Measurements from ENCODE around the gene AGAP1. TPM values are rescaled to one million over a fixed set of nuclear protein-coding genes. Genes with fewer than 3 reads are reported as not detected.

Gene AGAP1
- total RNA-seq, 1 donor from 2014 or later = 33.7 TPM

DNA sequence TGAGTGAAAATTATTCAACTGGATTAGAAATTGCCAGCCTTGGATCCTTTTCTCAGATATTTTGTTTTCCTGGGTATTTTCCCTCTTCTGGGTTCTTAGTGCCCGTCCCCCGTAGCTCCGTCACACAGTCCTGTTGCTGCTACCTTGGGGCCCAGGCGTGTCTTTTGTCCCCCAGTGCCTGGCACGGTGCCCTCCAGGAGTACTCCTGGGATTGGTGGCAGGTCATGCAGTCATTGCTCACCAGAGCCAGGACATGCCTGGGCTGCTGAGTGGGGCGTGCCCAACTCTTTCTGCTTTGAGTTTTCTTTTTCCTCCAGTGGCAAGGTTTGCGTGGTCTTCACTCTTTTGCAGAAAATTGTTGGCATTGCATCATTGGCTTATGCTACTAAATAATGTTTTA lies 275.2 kb downstream of the AGAP1 start:
- Histone ChIP-seq H3K4me3 (ENCODE audit: low read depth, low read length) (no peak overlapping the region), H3K36me3 (ENCODE audit: control insufficient read depth, insufficient read depth, low read length) (no peaks in the 10 kb centered on the region), H3K27me3 (ENCODE audit: control insufficient read depth, insufficient read depth, low read length) (no peaks in the 10 kb centered on the region)
- no peak for DNase-seq (ENCODE audit: low read depth)
- TF ChIP-seq CTCF (IDR thresholded peaks at IDR 0.05; ENCODE audit: insufficient read depth, low read length, poor library complexity, severe bottlenecking) = no peak

DNA sequence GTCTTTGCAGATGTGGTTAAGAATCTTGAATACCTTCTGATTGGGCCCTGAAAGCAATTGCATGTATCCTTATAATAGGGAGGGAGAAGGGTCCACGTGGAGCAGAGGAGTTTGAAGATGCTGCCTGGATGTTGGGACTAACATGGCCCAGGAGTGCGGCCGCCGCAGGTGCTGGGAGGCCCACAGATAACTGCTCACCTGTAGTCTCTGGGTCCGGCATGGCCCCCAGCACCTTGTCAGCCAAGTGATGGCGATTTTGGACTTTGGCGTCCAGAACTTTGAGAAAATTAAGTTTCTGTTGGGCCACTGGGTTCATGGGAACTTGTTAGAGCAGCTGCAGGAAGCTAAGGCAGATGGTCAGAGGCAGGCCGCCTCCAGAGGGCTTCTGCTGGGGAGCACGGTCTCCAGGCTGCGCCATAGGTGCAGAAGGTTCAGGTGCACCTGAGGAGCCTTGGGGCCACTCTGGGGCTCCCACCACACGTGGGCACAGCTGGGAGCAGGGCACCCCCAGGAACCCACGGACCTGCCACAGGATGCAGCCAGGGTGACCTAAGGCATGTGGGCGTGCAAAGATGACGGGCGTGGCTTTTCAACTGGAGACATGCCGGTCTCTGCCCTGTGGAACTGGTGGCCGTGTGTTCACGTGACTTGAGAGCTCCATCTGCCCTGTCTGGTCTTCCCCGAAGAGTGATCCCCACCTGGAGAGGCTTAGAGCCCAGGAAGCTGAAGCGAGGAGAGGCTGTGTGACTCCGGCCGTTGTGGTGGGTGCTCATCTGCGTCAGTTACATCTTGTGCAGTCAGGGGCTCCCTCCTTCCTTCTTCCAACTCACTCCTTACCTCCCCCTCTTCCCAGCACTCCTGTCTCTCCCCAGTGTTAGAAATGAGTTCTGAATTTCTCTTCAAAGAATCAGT lies 277.3 kb downstream of the AGAP1 start:
- no peaks in the 10 kb centered on the region for H3K27me3 ChIP-seq (ENCODE audit: control insufficient read depth, insufficient read depth, low read length)
- no peaks in the 10 kb centered on the region for H3K36me3 ChIP-seq (ENCODE audit: control insufficient read depth, insufficient read depth, low read length)
- TF ChIP-seq CTCF (IDR thresholded peaks at IDR 0.05; ENCODE audit: insufficient read depth, low read length, poor library complexity, severe bottlenecking) = no peak
- H3K4me3 ChIP-seq (ENCODE audit: low read depth, low read length) = no peak overlapping the region
- no peak for DNase-seq (ENCODE audit: low read depth)

DNA sequence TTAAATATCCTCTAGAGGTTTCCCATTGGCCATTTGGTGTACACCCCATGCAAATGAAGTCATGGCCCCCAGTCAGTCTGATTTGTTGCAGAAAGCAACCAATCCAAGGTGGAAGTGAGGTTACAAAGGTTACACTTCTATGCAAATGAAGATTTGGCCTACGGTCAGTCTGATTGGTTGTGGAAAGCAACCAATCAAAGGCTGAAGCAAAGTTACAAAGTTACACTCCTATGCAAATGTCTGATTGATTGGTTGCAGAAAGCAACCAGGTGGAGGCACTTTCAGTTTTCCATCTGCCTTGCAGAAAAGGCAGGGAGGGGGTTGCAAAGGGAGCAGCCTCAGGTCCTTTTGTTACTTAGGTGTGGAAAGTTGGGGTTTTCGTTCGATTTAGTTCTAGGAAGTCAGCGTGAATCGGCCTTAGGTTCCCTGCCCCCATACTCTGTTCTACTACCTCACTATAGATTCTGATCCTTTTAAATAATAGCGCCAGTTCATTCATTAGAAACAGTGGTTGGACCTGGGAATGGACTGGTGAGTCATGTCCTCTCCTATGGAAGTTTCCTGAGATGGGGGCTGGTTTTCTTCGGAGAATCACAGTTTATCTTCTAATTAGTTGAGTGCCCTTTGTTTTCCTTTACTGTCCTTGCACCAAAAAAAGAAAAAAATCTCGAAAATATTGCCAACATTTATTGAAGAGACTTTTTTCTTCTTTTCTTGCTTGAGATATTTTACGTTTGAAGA lies 279.5 kb downstream of the AGAP1 start:
- no peak overlapping the region for H3K4me3 ChIP-seq (ENCODE audit: low read depth, low read length)
- H3K36me3 ChIP-seq (ENCODE audit: control insufficient read depth, insufficient read depth, low read length) = no peaks in the 10 kb centered on the region
- H3K27me3 ChIP-seq (ENCODE audit: control insufficient read depth, insufficient read depth, low read length) = no peaks in the 10 kb centered on the region
- no peak for TF ChIP-seq CTCF (IDR thresholded peaks at IDR 0.05; ENCODE audit: insufficient read depth, low read length, poor library complexity, severe bottlenecking)
- DNase-seq (ENCODE audit: low read depth) = no peak

GRCh38 chr2:235774153-235774870 lies 280.5 kb downstream of the AGAP1 start:
- H3K27me3 ChIP-seq (ENCODE audit: control insufficient read depth, insufficient read depth, low read length) = no peaks in the 10 kb centered on the region
- H3K4me3 ChIP-seq (ENCODE audit: low read depth, low read length) = no peak overlapping the region
- H3K36me3 ChIP-seq (ENCODE audit: control insufficient read depth, insufficient read depth, low read length) = no peaks in the 10 kb centered on the region
- DNase-seq (ENCODE audit: low read depth) = no peak
- no peak for TF ChIP-seq CTCF (IDR thresholded peaks at IDR 0.05; ENCODE audit: insufficient read depth, low read length, poor library complexity, severe bottlenecking)

- Histone ChIP-seq H3K27me3 (ENCODE audit: control insufficient read depth, insufficient read depth, low read length) (no peaks in the 10 kb centered on the region), H3K4me3 (ENCODE audit: low read depth, low read length) (no peak overlapping the region)
- no peak for TF ChIP-seq CTCF (IDR thresholded peaks at IDR 0.05; ENCODE audit: insufficient read depth, low read length, poor library complexity, severe bottlenecking)
These were observed 282.7 kb downstream of the AGAP1 start for GRCh38 chr2:235776531-235776930.

More at GRCh38 chr2:235776531-235776930, 282.7 kb downstream of the AGAP1 start:
- no peak for DNase-seq (ENCODE audit: low read depth)
- H3K36me3 ChIP-seq (ENCODE audit: control insufficient read depth, insufficient read depth, low read length) = no peaks in the 10 kb centered on the region
